22Rv1 (cell line): ENCODE results near the gene TMEM158.

ENCODE experiments used
- H3K27ac ChIP-seq: fragments of 450-650 bp; 2 replicates; pipeline ENCODE4 v1.5.1; 2017
- CTCF ChIP-seq: fragments of 450-650 bp; IDR thresholded peaks from 2 replicates; pipeline ENCODE4 v1.5.1; 2017; ENCODE audit warnings: mild to moderate bottlenecking
- ZFX ChIP-seq: fragments of 450-650 bp; IDR thresholded peaks from 2 replicates; pipeline ENCODE4 v1.6.1; 2017; ENCODE audit warnings: antibody characterized with exemption, borderline replicate concordance

Gene TMEM158

DNA sequence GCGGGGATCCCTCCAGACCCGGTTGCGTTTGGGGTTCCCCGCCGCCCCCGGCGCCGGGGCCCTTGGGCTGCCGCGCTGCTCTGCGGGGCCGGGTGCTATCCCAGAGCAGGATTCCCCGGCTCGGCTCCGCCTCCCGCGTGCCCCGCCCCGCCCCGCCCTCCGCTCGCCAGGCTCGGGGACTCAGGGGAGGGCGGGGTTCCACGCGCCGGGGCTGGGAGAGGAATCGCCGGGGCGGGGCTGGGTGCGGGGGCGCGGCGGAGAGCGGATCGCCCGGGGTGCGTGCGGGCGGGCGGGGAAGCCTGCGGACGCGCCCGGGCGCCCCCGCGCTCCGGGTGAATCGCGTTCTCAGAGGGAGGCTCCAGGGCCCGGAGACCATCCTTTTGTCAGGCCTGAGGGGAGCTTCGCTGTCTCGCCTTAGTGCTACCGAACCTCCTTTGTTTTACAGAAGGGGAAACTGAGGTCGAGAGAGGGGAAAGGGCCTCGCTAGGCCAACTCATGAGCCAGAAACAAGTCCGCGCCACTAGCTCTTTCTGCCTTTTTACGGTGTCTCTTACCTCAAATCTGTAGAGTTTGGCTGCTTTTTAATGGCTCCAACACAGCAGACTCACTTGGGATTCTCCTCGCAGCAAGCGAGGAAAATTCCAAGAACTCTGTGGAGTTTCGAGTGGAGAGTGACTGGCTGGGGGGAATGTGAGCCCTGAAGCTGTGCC lies at the start of gene TMEM158:
TSS of gene TMEM158 (minus strand) at position 82 of the 710 bp plus-strand sequence. CDS start 260 bp downstream, outside the sequence.
- TF ChIP-seq CTCF (no peak), ZFX (no peak)
- no peak within 1 kb of the TSS for H3K27ac ChIP-seq

- TF ChIP-seq CTCF (no peak), ZFX (no peak)
- H3K27ac ChIP-seq = no peak overlapping the region
These were observed 49.1 kb upstream of the TMEM158 start for GRCh38 chr3:45275006-45275704.

DNA sequence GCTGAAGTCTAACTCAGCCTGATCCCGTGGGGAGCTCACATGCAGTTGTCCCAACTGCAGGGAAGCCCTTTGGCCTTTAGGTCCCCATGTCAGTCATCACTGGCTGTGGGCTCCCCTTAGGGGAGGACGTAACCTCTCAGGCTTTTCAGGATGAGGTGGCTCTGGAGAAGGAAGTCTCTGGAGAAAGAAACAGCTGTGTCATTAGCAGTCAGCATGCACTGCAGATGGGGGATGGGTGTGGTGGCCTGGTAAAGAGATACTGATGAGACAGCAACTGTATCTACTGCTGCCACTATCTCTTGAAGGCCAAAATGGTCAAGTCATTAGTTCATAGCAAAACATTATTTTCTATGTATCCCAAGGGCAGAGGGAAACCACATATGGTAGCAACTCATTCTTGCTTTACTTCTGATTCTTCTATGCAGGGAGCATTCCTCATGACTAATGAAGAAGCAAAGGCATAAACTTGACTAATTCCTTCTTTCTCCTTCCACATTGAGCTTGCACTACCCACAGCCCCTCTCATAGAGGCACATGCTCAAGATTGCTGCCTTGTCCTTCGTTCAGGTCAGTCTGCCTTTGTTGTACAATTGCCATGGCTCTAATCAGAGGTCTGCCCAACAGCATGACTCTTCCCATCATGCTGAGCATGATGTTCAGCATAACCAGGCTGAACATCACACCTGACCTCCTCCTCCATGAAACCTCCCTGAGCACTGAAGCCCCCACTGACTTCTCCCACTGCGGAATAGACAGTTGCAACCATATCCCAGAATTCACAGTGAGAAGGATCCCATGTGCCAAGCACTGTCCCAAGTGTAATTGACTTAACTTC lies 47.8 kb upstream of the TMEM158 start:
- TF ChIP-seq ZFX = no peak
- no peak for TF ChIP-seq CTCF
- no peak overlapping the region for H3K27ac ChIP-seq

DNA sequence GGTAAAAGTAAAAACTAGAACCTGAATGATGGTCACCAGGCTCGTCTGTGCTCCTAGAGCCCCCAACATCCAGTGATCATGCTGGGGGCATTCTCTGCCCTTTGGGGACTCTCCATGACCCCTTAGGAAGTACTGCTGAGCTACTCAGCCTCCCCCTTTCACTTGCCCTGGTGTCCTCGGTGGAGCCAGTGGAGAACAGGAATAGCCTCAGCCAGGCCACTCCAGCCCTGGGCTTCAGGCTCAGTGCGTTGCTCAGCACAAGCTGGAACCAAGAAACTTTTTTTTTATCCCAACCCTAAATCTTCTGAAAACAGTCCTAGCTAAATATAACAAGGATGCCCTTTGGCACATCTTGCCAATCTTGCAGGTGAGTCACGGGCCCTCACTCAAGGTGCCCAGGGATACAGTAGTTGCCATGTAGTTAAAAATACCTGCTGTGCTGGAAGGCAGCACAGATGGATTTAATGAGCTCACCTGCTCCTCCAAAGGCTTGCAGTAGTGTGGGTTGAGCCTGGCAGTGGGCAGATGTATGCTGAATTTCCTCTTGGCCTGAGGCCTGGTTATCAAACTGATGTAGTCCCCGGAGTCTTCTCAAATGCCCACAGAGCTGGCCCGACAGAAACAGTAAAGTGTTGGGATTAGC lies 46.9 kb upstream of the TMEM158 start:
- no peak overlapping the region for H3K27ac ChIP-seq

GRCh38 chr3:45272032-45272810 lies 46.1 kb upstream of the TMEM158 start:
- TF ChIP-seq CTCF (no peak), ZFX (no peak)
- no peak overlapping the region for H3K27ac ChIP-seq

More for the DNA sequence above, 46.9 kb upstream of the TMEM158 start:
- TF ChIP-seq CTCF (no peak), ZFX (no peak)

- TF ChIP-seq CTCF = no peak
- no peak for TF ChIP-seq ZFX
- no peak overlapping the region for H3K27ac ChIP-seq
These were observed 43.9 kb upstream of the TMEM158 start for GRCh38 chr3:45269952-45270351.
